Bronchial epithelial cell (primary cell): ENCODE results near the gene FRMD1. TPM values are rescaled to one million over a fixed set of nuclear protein-coding genes. Genes with fewer than 3 reads are reported as not detected.

Experiments used
- DNase-seq: peaks from one replicate; pipeline ENCODE4 v3.0.0-alpha.2; 2010; ENCODE audit warnings: low read depth
- FAIRE-seq: peaks from 2 replicates; lab custom pipeline; 2011; peaks lifted over from hg19 to GRCh38; lab: Jason Lieb, UNC
- H3K27me3 ChIP-seq: 2 replicates; pipeline ENCODE4 v1.5.1; 2011; ENCODE audit warnings: low read length; ENCODE audit not compliant: control insufficient read depth, insufficient read depth
- H3K36me3 ChIP-seq: 2 replicates; pipeline ENCODE4 v1.5.1; 2011; ENCODE audit warnings: low read length; ENCODE audit not compliant: control insufficient read depth, insufficient read depth
- H3K4me3 ChIP-seq: 2 replicates; pipeline ENCODE4 v1.5.1; 2011; ENCODE audit warnings: mild to moderate bottlenecking, low read depth, low read length, control low read depth
- CTCF ChIP-seq: IDR thresholded peaks from 2 replicates; pipeline ENCODE4 v1.5.1; 2011; ENCODE audit warnings: mild to moderate bottlenecking, moderate library complexity, low read length, control low read depth, inconsistent platforms; ENCODE audit not compliant: insufficient read depth, severe bottlenecking
- total RNA-seq: library from RNA; depleted of rRNA; stranded (reverse); fragments of >200 nt; gene quantifications from 2 replicates; pipeline ENCODE4 v1.2.1, GENCODE V29; 2014

FRMD1 gene
- total RNA-seq, 1 donor from 2014 or later, result not detected

- Histone ChIP-seq H3K27me3 (no peaks in the 10 kb centered on the region), H3K4me3 (no peak overlapping the region), H3K36me3 (no peaks in the 10 kb centered on the region)
- TF ChIP-seq CTCF, result no peak
- DNase-seq (no peak), FAIRE-seq (no peak)
These were observed 8.2 kb downstream of the FRMD1 start for GRCh38 chr6:168070804-168071203.

- no peaks in the 10 kb centered on the region for H3K36me3 ChIP-seq
- H3K27me3 ChIP-seq, result no peaks in the 10 kb centered on the region
- H3K4me3 ChIP-seq, result no peak overlapping the region
- TF ChIP-seq CTCF, result no peak
- no peak for FAIRE-seq
- DNase-seq, result no peak
These were observed 11.8 kb downstream of the FRMD1 start for GRCh38 chr6:168067081-168067759.

GRCh38 chr6:168064226-168064807 lies 14.7 kb downstream of the FRMD1 start:
- TF ChIP-seq CTCF, result no peak
- Histone ChIP-seq H3K4me3 (no peak overlapping the region), H3K36me3 (no peaks in the 10 kb centered on the region), H3K27me3 (no peaks in the 10 kb centered on the region)
- DNase-seq, result no peak
- no peak for FAIRE-seq

- TF ChIP-seq CTCF, result no peak
- no peak for FAIRE-seq
- no peak for DNase-seq
- Histone ChIP-seq H3K4me3 (no peak overlapping the region), H3K36me3 (no peaks in the 10 kb centered on the region), H3K27me3 (no peaks in the 10 kb centered on the region)
These were observed 15.6 kb downstream of the FRMD1 start for GRCh38 chr6:168063431-168063830.

GRCh38 chr6:168062346-168063289 lies 16.4 kb downstream of the FRMD1 start:
- TF ChIP-seq CTCF, result no peak
- H3K36me3 ChIP-seq, result no peaks in the 10 kb centered on the region
- no peak overlapping the region for H3K4me3 ChIP-seq
- DNase-seq (no peak), FAIRE-seq (no peak)
- no peaks in the 10 kb centered on the region for H3K27me3 ChIP-seq
